HepG2 (cell line): ENCODE results near the gene FGF14. TPM values are rescaled to one million over a fixed set of nuclear protein-coding genes. Genes with fewer than 3 reads are reported as not detected.

Experiments used
- ATAC-seq: fragments of 200-7000 bp; cut with Tn5 transposase; 3 replicates; pipeline ENCODE4 v1.9.1; 2020; ENCODE audit warnings: mild to moderate bottlenecking, moderate library complexity
- BruUV-seq: library from RNA; stranded (reverse); fragments of 400-500 nt; replicated peaks from 2 replicates; lab custom pipeline; 2021; lab: Mats Ljungman, UMichigan
- CTCF ChIA-PET: fragments of 300-600 bp; formaldehyde crosslinking; extraction: SDS; loops from one replicate; lab custom pipeline; 2021; ENCODE audit warnings: low total read pairs, inconsistent platforms, low intra/inter-chr PET ratio; lab: Yijun Ruan, JAX
- POLR2A ChIA-PET: fragments of 350-600 bp; sonication (Branson Sonifier 250); formaldehyde crosslinking; loops from one replicate; lab custom pipeline; 2020; ENCODE audit warnings: antibody characterized with exemption, inconsistent platforms; lab: Yijun Ruan, JAX
- DNase-seq: peaks from one replicate; pipeline ENCODE4 v3.0.0-alpha.2; 2015; ENCODE audit warnings: low spot score
- FAIRE-seq: peaks from 3 replicates; lab custom pipeline; 2011; peaks lifted over from hg19 to GRCh38; lab: Jason Lieb, UNC
- H2AFZ ChIP-seq: one replicate; pipeline ENCODE4 v1.6.1; 2011; ENCODE audit warnings: low read length, inconsistent platforms
- H3K27ac ChIP-seq: fragments of 300-600 bp; 3 replicates; pipeline ENCODE4 v1.8.0; 2011; ENCODE audit warnings: mixed run types, mild to moderate bottlenecking, mixed read lengths, low read length, inconsistent platforms; ENCODE audit not compliant: insufficient read depth; ENCODE audit errors: extremely low read length
- H3K27me3 ChIP-seq, 2 experiments: fragments of 200-600 bp in 1 of 2; 2 replicates in 1 of 2; 3 replicates in 1 of 2; pipeline versions ENCODE4 v1.6.0 to v1.8.0; 2011; ENCODE audit warnings: low read length in 2 of 2, mild to moderate bottlenecking in 2 of 2, moderate library complexity in 2 of 2, inconsistent platforms in 1 of 2; ENCODE audit not compliant: insufficient read depth in 2 of 2, control insufficient read depth in 1 of 2
- H3K36me3 ChIP-seq, 2 experiments: fragments of 200-600 bp in 1 of 2; replicated peaks in 1 of 2; 2 replicates in 1 of 2; 3 replicates in 1 of 2; pipeline versions ENCODE4 v1.5.1 to v1.8.0; 2011; ENCODE audit warnings: low read length in 2 of 2, inconsistent platforms in 1 of 2; ENCODE audit not compliant: insufficient read depth in 2 of 2, control insufficient read depth in 1 of 2
- H3K4me1 ChIP-seq: 2 replicates; pipeline ENCODE4 v1.5.1; 2012; ENCODE audit warnings: low read length, inconsistent platforms; ENCODE audit not compliant: insufficient read depth
- H3K4me2 ChIP-seq: 2 replicates; pipeline ENCODE4 v1.6.0; 2011; ENCODE audit warnings: low read depth, low read length, inconsistent platforms
- H3K4me3 ChIP-seq, 3 experiments: fragments of 200-600 bp in 1 of 3; sonication (generic), shearing (Covaris generic) in 1 of 3; replicated peaks in 1 of 3; 2 replicates each; pipeline ENCODE4 v1.5.1; 2011 to 2016; ENCODE audit warnings: low read length in 3 of 3, inconsistent platforms in 2 of 3, low read depth in 2 of 3, mild to moderate bottlenecking in 2 of 3, control low read depth in 1 of 3, mixed read lengths in 1 of 3; ENCODE audit not compliant: insufficient read depth in 1 of 3
- H3K79me2 ChIP-seq: one replicate; pipeline ENCODE4 v1.6.1; 2011; ENCODE audit warnings: low read length, inconsistent platforms; ENCODE audit not compliant: insufficient read depth
- H3K9ac ChIP-seq: 2 replicates; pipeline ENCODE4 v1.6.0; 2011; ENCODE audit warnings: mild to moderate bottlenecking, low read depth, low read length, inconsistent platforms; ENCODE audit not compliant: insufficient read depth
- H3K9me3 ChIP-seq: 2 replicates; pipeline ENCODE4 v1.5.1; 2012; ENCODE audit warnings: mild to moderate bottlenecking, low read length
- H4K20me1 ChIP-seq: 2 replicates; pipeline ENCODE4 v1.6.0; 2011; ENCODE audit warnings: inconsistent platforms, mild to moderate bottlenecking, low read length, moderate library complexity; ENCODE audit not compliant: insufficient read depth
- CHCHD3 ChIP-seq: sonication (generic); formaldehyde crosslinking; IDR thresholded peaks from 2 replicates; pipeline ENCODE4 v1.8.0; 2022; ENCODE audit warnings: mild to moderate bottlenecking, missing genetic modification reagents, moderate library complexity
- EHMT2 ChIP-seq: fragments of 200-600 bp; sonication (generic); IDR thresholded peaks from 2 replicates; pipeline ENCODE4 v1.7.0; 2017; ENCODE audit warnings: antibody characterized with exemption, low read depth, low read length, borderline replicate concordance
- IKZF5 ChIP-seq: IDR thresholded peaks from 2 replicates; pipeline ENCODE4 v1.6.1; 2018; ENCODE audit warnings: missing genetic modification reagents, mild to moderate bottlenecking, missing compliant biosample characterization
- KAT7 ChIP-seq: IDR thresholded peaks from 2 replicates; pipeline ENCODE4 v1.6.1; 2018; ENCODE audit warnings: borderline replicate concordance, missing compliant biosample characterization
- MAX ChIP-seq: IDR thresholded peaks from 2 replicates; pipeline ENCODE4 v1.6.1; 2012; ENCODE audit warnings: inconsistent platforms
- MTF2 ChIP-seq: sonication (generic); formaldehyde crosslinking; IDR thresholded peaks from 2 replicates; pipeline ENCODE4 v1.5.0; 2020; ENCODE audit warnings: missing genetic modification reagents, borderline replicate concordance
- NBN ChIP-seq: fragments of 450-650 bp; conservative IDR thresholded peaks from 2 replicates; pipeline ENCODE4 v1.6.1; 2017
- NR0B2 ChIP-seq: sonication (generic); formaldehyde crosslinking; IDR thresholded peaks from 2 replicates; pipeline ENCODE4 v1.4.0; 2020; ENCODE audit warnings: mild to moderate bottlenecking, missing genetic modification reagents
- RBM39 ChIP-seq: fragments of 200-400 bp; formaldehyde crosslinking; IDR thresholded peaks from one replicate; pipeline ENCODE4 v1.6.1; 2018; ENCODE audit warnings: antibody characterized with exemption, mild to moderate bottlenecking, low read depth, low read length; ENCODE audit not compliant: poor library complexity, severe bottlenecking
- SKIL ChIP-seq: sonication (generic); formaldehyde crosslinking; IDR thresholded peaks from 2 replicates; pipeline ENCODE4 v1.8.0; 2022; ENCODE audit warnings: missing genetic modification reagents, mild to moderate bottlenecking, moderate library complexity, borderline replicate concordance
- SMYD3 ChIP-seq: sonication (generic); formaldehyde crosslinking; IDR thresholded peaks from 2 replicates; pipeline ENCODE4 v1.8.1; 2023; ENCODE audit warnings: mild to moderate bottlenecking, missing genetic modification reagents
- SP4 ChIP-seq: sonication (generic); formaldehyde crosslinking; IDR thresholded peaks from 2 replicates; pipeline ENCODE4 v1.8.1; 2023; ENCODE audit warnings: mild to moderate bottlenecking, missing genetic modification reagents
- ZBTB21 ChIP-seq: sonication (generic); formaldehyde crosslinking; IDR thresholded peaks from 2 replicates; pipeline ENCODE4 v1.4.0; 2020; ENCODE audit warnings: missing genetic modification reagents
- ZKSCAN1 ChIP-seq: fragments of 150-350 bp; IDR thresholded peaks from 2 replicates; pipeline ENCODE4 v1.6.1; 2014; ENCODE audit warnings: low read length
- ZNF207 ChIP-seq: fragments of 450-650 bp; IDR thresholded peaks from 2 replicates; pipeline ENCODE4 v1.6.1; 2016; ENCODE audit warnings: antibody characterized with exemption, borderline replicate concordance
- ZNF557 ChIP-seq: sonication (generic); formaldehyde crosslinking; IDR thresholded peaks from 2 replicates; pipeline ENCODE4 v1.4.0; 2020; ENCODE audit warnings: missing genetic modification reagents
- ZNF558 ChIP-seq: sonication (generic); formaldehyde crosslinking; IDR thresholded peaks from 2 replicates; pipeline ENCODE4 v1.9.0; 2022; ENCODE audit warnings: mild to moderate bottlenecking, missing genetic modification reagents, borderline replicate concordance
- ZNF691 ChIP-seq: sonication (generic); formaldehyde crosslinking; IDR thresholded peaks from 2 replicates; pipeline ENCODE4 v1.4.0; 2020; ENCODE audit warnings: missing genetic modification reagents, low read depth, mild to moderate bottlenecking, borderline replicate concordance
- ZSCAN9 ChIP-seq: IDR thresholded peaks from 2 replicates; pipeline ENCODE4 v1.6.1; 2016; ENCODE audit warnings: borderline replicate concordance
- WGBS: methylation state at CpG from one replicate; pipeline ENCODE4 v1.1.6; 2017; ENCODE audit warnings: low lambda C conversion rate; 5-methylcytosine and 5-hydroxymethylcytosine counted together
- in situ Hi-C: cut with HindIII; loops from 2 replicates; pipeline ENCODE4 v1.10.0; 2017; ENCODE audit warnings: low pct_unique_long_range_greater_than_20kb; ENCODE audit not compliant: extremely low pct_ligation_motif_present
- intact Hi-C: fragments of 100-400 bp; cut with micrococcal nuclease; formaldehyde crosslinking; loops from one replicate; pipeline ENCODE4 v1.10.0; 2022; ENCODE audit not compliant: unreplicated experiment
- polyA plus RNA-seq, 8 experiments: library from polyadenylated mRNA; depleted of rRNA in 3 of 8; stranded (reverse) in 7 of 8; unstranded in 1 of 8; fragments of >200 nt; fragmentation: Illumina TruSeq in 4 of 8; extraction: Trizol in 4 of 8; gene quantifications; 2 replicates each; pipeline versions ENCODE4 v1.2.1 to v1.2.3, GENCODE V29; 2011 to 2016; ENCODE audit warnings: low read depth in 4 of 8, missing spikeins in 1 of 8, mixed read lengths in 1 of 8; ENCODE audit not compliant: insufficient read depth in 1 of 8
- total RNA-seq, 5 experiments: library from RNA; depleted of rRNA; stranded (reverse); fragments of >200 nt; fragmentation: Illumina TruSeq; extraction: Trizol; gene quantifications; 2 replicates each; pipeline ENCODE4 v1.2.3, GENCODE V29; 2016; ENCODE audit warnings: low read depth in 1 of 5

Gene FGF14
- total and polyA plus RNA-seq, 2 of the 13 experiments (the other 11 are each of a cell fraction or from before 2014, with no cell fraction given) = not detected

GRCh38 chr13:102302534-102302933 is 99.3 kb downstream of the FGF14 start:
- Histone ChIP-seq H3K79me2 (no peaks in the 10 kb centered on the region), H3K36me3 (no peaks in the 10 kb centered on the region), H2AFZ (no peak overlapping the region), H3K27me3 (no peaks in the 10 kb centered on the region), H4K20me1 (no peaks in the 10 kb centered on the region), H3K4me2 (no peak overlapping the region), H3K9ac (no peak overlapping the region), H3K27ac (no peak overlapping the region), H3K9me3 (no peaks in the 10 kb centered on the region), H3K4me1 (no peaks in the 10 kb centered on the region), H3K4me3 (no peak overlapping the region)
- intact Hi-C loops = no loop called here
- no peak for DNase-seq
- TF ChIP-seq ZSCAN9 (CRISPR knock-in tag) (no peak), EHMT2 (no peak), SP4 (CRISPR knock-in tag) (no peak), CHCHD3 (no peak), NBN (no peak), ZNF557 (no peak), IKZF5 (CRISPR knock-in tag) (no peak), ZNF691 (CRISPR knock-in tag) (no peak), RBM39 (no peak), SKIL (no peak), ZNF558 (CRISPR knock-in tag) (no peak), ZNF207 (no peak), SMYD3 (CRISPR knock-in tag) (no peak), MAX (no peak), ZKSCAN1 (no peak), ZBTB21 (CRISPR knock-in tag) (no peak), NR0B2 (CRISPR knock-in tag) (no peak), MTF2 (CRISPR knock-in tag) (no peak), KAT7 (CRISPR knock-in tag) (no peak)
- POLR2A ChIA-PET = no interaction called here
- ATAC-seq = no peak
- in situ Hi-C loops = no loop called here
- CTCF ChIA-PET = no interaction called here
- no TSS peak for BruUV-seq
- WGBS = 0% methylated on average over 1 of the region's 1 CpG
- FAIRE-seq = no peak
